Measurements from ENCODE around the gene N4BP2.

N4BP2 gene

GRCh38 chr4:40164459-40164858, 107.8 kb downstream of the N4BP2 start:
- DNase-seq: no peak

- no peak for DNase-seq
These were observed 109.3 kb downstream of the N4BP2 start for GRCh38 chr4:40165916-40166315.

- DNase-seq: no peak
These were observed 111.4 kb downstream of the N4BP2 start for GRCh38 chr4:40168070-40168469.

- no peak for DNase-seq
These were observed 113.9 kb downstream of the N4BP2 start for GRCh38 chr4:40170588-40170987.

- no peak for DNase-seq
These were observed 116.8 kb downstream of the N4BP2 start for GRCh38 chr4:40173470-40173875.

- no peak for DNase-seq
These were observed 120.0 kb downstream of the N4BP2 start for GRCh38 chr4:40176602-40177001.

GRCh38 chr4:40177591-40177990, 120.9 kb downstream of the N4BP2 start:
- DNase-seq: no peak

GRCh38 chr4:40178672-40179071, 122.0 kb downstream of the N4BP2 start:
- DNase-seq: no peak

GRCh38 chr4:40179360-40179759, 122.7 kb downstream of the N4BP2 start:
- no peak for DNase-seq

- peak; percentile 60 for DNase-seq
These were observed 123.7 kb downstream of the N4BP2 start for GRCh38 chr4:40180356-40180755.

GRCh38 chr4:40182001-40182400, 125.4 kb downstream of the N4BP2 start:
- DNase-seq: no peak

GRCh38 chr4:40182954-40183353, 126.3 kb downstream of the N4BP2 start:
- no peak for DNase-seq

- peak; percentile 51 for DNase-seq
These were observed 127.2 kb downstream of the N4BP2 start for GRCh38 chr4:40183615-40184411.

GRCh38 chr4:40185830-40186664, 129.4 kb downstream of the N4BP2 start:
- no peak for DNase-seq

- no peak for DNase-seq
These were observed 130.0 kb downstream of the N4BP2 start for GRCh38 chr4:40186665-40187014.

GRCh38 chr4:40187386-40187906, 130.8 kb downstream of the N4BP2 start:
- DNase-seq: no peak

- DNase-seq: no peak
These were observed 133.4 kb downstream of the N4BP2 start for GRCh38 chr4:40190019-40190418.

- DNase-seq: no peak
These were observed 133.8 kb downstream of the N4BP2 start for GRCh38 chr4:40190465-40190864.

GRCh38 chr4:40190880-40191815, 134.5 kb downstream of the N4BP2 start:
- peak; percentile 51 for DNase-seq

GRCh38 chr4:40192114-40193015, 135.7 kb downstream of the N4BP2 start:
- peak; percentile 2 for DNase-seq

- peak; percentile 48 for DNase-seq
These were observed 136.4 kb downstream of the N4BP2 start for GRCh38 chr4:40193016-40193571.

Data from hematopoietic multipotent progenitor cell treated with erythropoietin and hydrocortisone succinate and interleukin-3 and kit ligand, for 6 days (in vitro differentiated cells).